Keratinocyte (primary cell): ENCODE results near the gene TLDC2. TPM values are rescaled to one million over a fixed set of nuclear protein-coding genes. Genes with fewer than 3 reads are reported as not detected.

ENCODE experiments used
- DNase-seq: peaks from one replicate; pipeline ENCODE4 v3.0.0-alpha.2; 2011; ENCODE audit warnings: low read depth, missing footprints, low spot score
- FAIRE-seq: peaks from 2 replicates; lab custom pipeline; 2011; peaks lifted over from hg19 to GRCh38; lab: Jason Lieb, UNC
- H2AFZ ChIP-seq: 2 replicates; pipeline ENCODE4 v1.6.0; 2012; ENCODE audit warnings: low read length, control low read depth, inconsistent platforms; ENCODE audit not compliant: control insufficient read depth
- H3K27ac ChIP-seq: 2 replicates; pipeline ENCODE4 v1.5.1; 2011; ENCODE audit warnings: low read length; ENCODE audit not compliant: control insufficient read depth, insufficient read depth
- H3K27me3 ChIP-seq: 3 replicates; pipeline ENCODE4 v1.6.0; 2011; ENCODE audit warnings: low read length; ENCODE audit not compliant: control insufficient read depth, insufficient read depth; ENCODE audit errors: extremely low read depth
- H3K36me3 ChIP-seq, 2 experiments: 2 replicates in 1 of 2; 3 replicates in 1 of 2; pipeline ENCODE4 v1.5.1; 2011; ENCODE audit warnings: low read length in 2 of 2, mild to moderate bottlenecking in 1 of 2; ENCODE audit not compliant: control insufficient read depth in 2 of 2, insufficient read depth in 2 of 2; ENCODE audit errors: extremely low read depth in 1 of 2
- H3K4me1 ChIP-seq: 3 replicates; pipeline ENCODE4 v1.5.1; 2011; ENCODE audit warnings: low read length; ENCODE audit not compliant: control insufficient read depth, insufficient read depth; ENCODE audit errors: extremely low read depth
- H3K4me2 ChIP-seq: 3 replicates; pipeline ENCODE4 v1.6.0; 2011; ENCODE audit warnings: low read depth, low read length; ENCODE audit not compliant: control insufficient read depth, insufficient read depth; ENCODE audit errors: extremely low read depth
- H3K4me3 ChIP-seq, 3 experiments: fragments of 200-600 bp in 1 of 3; sonication (generic) in 1 of 3; 2 replicates in 2 of 3; 3 replicates in 1 of 3; pipeline ENCODE4 v1.5.1; 2011 to 2016; ENCODE audit warnings: low read length in 3 of 3, mild to moderate bottlenecking in 3 of 3, control low read depth in 2 of 3, inconsistent platforms in 1 of 3, low read depth in 1 of 3, mixed read lengths in 1 of 3, mixed run types in 1 of 3, moderate library complexity in 1 of 3; ENCODE audit not compliant: control insufficient read depth in 2 of 3, insufficient read depth in 2 of 3; ENCODE audit errors: extremely low read depth in 1 of 3
- H3K79me2 ChIP-seq: 2 replicates; pipeline ENCODE4 v1.6.0; 2012; ENCODE audit warnings: low read length; ENCODE audit not compliant: control insufficient read depth, insufficient read depth
- H3K9ac ChIP-seq: 3 replicates; pipeline ENCODE4 v1.6.0; 2011; ENCODE audit warnings: low read length; ENCODE audit not compliant: control insufficient read depth, insufficient read depth; ENCODE audit errors: extremely low read depth
- H3K9me1 ChIP-seq: 3 replicates; pipeline ENCODE4 v1.6.0; 2011; ENCODE audit warnings: low read length; ENCODE audit not compliant: control insufficient read depth, insufficient read depth; ENCODE audit errors: extremely low read depth
- H3K9me3 ChIP-seq: 2 replicates; pipeline ENCODE4 v1.5.1; 2012; ENCODE audit warnings: low read depth, low read length; ENCODE audit not compliant: control insufficient read depth
- H4K20me1 ChIP-seq: 3 replicates; pipeline ENCODE4 v1.6.0; 2011; ENCODE audit warnings: low read length; ENCODE audit not compliant: control insufficient read depth, insufficient read depth; ENCODE audit errors: extremely low read depth
- CTCF ChIP-seq, 3 experiments: IDR thresholded peaks in 1 of 3; conservative IDR thresholded peaks in 1 of 3; optimal IDR thresholded peaks in 1 of 3; 2 replicates in 2 of 3; 3 replicates in 1 of 3; pipeline versions ENCODE3 to v1.5.1; 2011; ENCODE audit warnings: low read length in 3 of 3, mild to moderate bottlenecking in 3 of 3, moderate library complexity in 2 of 3, control low read depth in 1 of 3, inconsistent platforms in 1 of 3; ENCODE audit not compliant: insufficient read depth in 2 of 3; ENCODE audit errors: extremely low read depth in 1 of 3
- EZH2 ChIP-seq: IDR thresholded peaks from one replicate; pipeline ENCODE4 v1.6.1; 2012; ENCODE audit warnings: inconsistent platforms, mild to moderate bottlenecking, low read length, moderate library complexity
- dilution Hi-C: fragments of 300-500 bp; cut with MboI; formaldehyde crosslinking; loops from one replicate; pipeline ENCODE4 v1.7.0; 2020; ENCODE audit warnings: low sequenced_read_pairs; ENCODE audit not compliant: extremely low pct_ligation_motif_present
- polyA plus RNA-seq, 5 experiments: library from polyadenylated mRNA; depleted of rRNA in 3 of 5; stranded (reverse) in 3 of 5; stranded (forward) in 1 of 5; unstranded in 1 of 5; fragments of >200 nt; gene quantifications; 1 replicate in 1 of 5; 2 replicates in 3 of 5; 3 replicates in 1 of 5; pipeline versions ENCODE4 v1.2.1 to v1.2.3, GENCODE V29; 2011 to 2012; ENCODE audit warnings: missing spikeins in 2 of 5, low read depth in 1 of 5, low replicate concordance in 1 of 5

Gene TLDC2
- polyA plus RNA-seq, 1 donor (not counting 4 experiments of a cell fraction or from before 2014, with no cell fraction given): 0.34 TPM

- dilution Hi-C loops: no loop called here
- no peaks in the 10 kb centered on the region for H3K4me1 ChIP-seq
- no peaks in the 10 kb centered on the region for H3K27me3 ChIP-seq
- no peak overlapping the region for H3K4me2 ChIP-seq
- DNase-seq (no peak), FAIRE-seq (no peak)
- no peaks in the 10 kb centered on the region for H3K36me3 ChIP-seq
- no peaks in the 10 kb centered on the region for H3K9me3 ChIP-seq
- no peaks in the 10 kb centered on the region for H4K20me1 ChIP-seq
- no peak overlapping the region for H3K9ac ChIP-seq
- TF ChIP-seq EZH2 (no peak), CTCF (optimal IDR thresholded peaks at IDR 0.05 in 1 of 3, IDR thresholded peaks at IDR 0.05 in 1 of 3, conservative IDR thresholded peaks at IDR 0.05 in 1 of 3; ENCODE audit: extremely low read depth in 1 of 3, insufficient read depth in 2 of 3, low read length in 3 of 3) (no peak)
- H2AFZ ChIP-seq: no peak overlapping the region
- H3K4me3 ChIP-seq: no peak overlapping the region
- no peak overlapping the region for H3K27ac ChIP-seq
- no peaks in the 10 kb centered on the region for H3K79me2 ChIP-seq
- H3K9me1 ChIP-seq: no peaks in the 10 kb centered on the region
Measured at GRCh38 chr20:36917240-36917639, 41.3 kb downstream of the TLDC2 start.

- FAIRE-seq (no peak), DNase-seq (no peak)
- Histone ChIP-seq H3K4me2 (no peak overlapping the region), H3K79me2 (no peaks in the 10 kb centered on the region), H4K20me1 (no peaks in the 10 kb centered on the region), H3K27me3 (no peaks in the 10 kb centered on the region), H3K4me1 (no peaks in the 10 kb centered on the region), H3K9ac (no peak overlapping the region), H3K9me3 (no peaks in the 10 kb centered on the region), H3K9me1 (no peaks in the 10 kb centered on the region), H3K4me3 (no peak overlapping the region), H3K36me3 (no peaks in the 10 kb centered on the region), H3K27ac (no peak overlapping the region), H2AFZ (no peak overlapping the region)
- dilution Hi-C loops: no loop called here
- TF ChIP-seq CTCF (optimal IDR thresholded peaks at IDR 0.05 in 1 of 3, IDR thresholded peaks at IDR 0.05 in 1 of 3, conservative IDR thresholded peaks at IDR 0.05 in 1 of 3; ENCODE audit: extremely low read depth in 1 of 3, insufficient read depth in 2 of 3, low read length in 3 of 3): no peak
- no peak for TF ChIP-seq EZH2
Measured at GRCh38 chr20:36917943-36918342, 42.0 kb downstream of the TLDC2 start.
